Amniotic stem cell (primary cell): ENCODE results near the gene C1QL2.

Source experiments
- DNase-seq: peaks from one replicate; lab custom pipeline; 2025; lab: John Stamatoyannopoulos, UW

Gene C1QL2

DNA sequence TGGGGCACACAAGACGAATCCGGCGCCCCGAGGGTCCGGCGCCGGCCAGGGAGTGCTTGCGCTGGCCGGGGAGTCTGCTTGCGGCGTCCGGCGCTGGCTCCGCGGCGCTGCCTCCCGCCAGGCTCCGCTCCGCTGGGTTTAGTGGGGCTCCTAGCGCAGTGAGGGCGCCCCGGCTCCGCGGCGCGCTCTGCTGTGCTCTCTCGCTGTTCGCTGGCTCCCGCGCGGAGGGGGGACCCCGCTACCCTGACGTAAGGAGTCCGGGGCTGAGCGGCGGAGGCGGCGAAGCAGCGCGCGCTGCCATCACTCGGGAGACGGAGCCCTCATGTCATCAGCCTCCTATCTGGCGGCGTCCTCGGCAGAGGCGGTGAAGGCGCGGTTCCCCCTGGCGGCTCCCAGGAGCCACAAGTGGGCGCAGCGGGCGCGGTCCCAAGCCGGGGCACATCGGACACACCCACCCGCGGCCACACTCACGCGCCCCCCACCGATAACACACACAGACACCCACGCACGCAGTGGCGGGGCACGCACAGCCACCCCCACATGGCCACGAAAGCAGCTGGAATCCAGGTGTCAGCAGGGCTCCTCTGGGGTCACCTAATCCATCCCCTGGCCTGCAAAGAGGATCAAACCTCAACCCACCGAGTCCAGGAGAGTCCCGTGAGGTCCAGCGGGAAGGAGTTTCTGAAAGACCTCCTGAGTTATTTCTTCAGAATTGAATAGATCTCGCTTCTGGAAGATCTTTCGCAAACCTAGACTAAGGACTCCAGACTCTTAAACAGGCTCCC is at the start of gene C1QL2:
Gene C1QL2, minus strand, starts transcription at position 189 of the 785 bp plus-strand sequence. CDS start 482 bp downstream, outside the sequence.
- no peak for DNase-seq

GRCh38 chr2:119207447-119207846 is 48.9 kb upstream of the C1QL2 start:
- no peak for DNase-seq

GRCh38 chr2:119206201-119206600 is 47.6 kb upstream of the C1QL2 start:
- DNase-seq = no peak

GRCh38 chr2:119205001-119205706 is 46.6 kb upstream of the C1QL2 start:
- DNase-seq = no peak

DNA sequence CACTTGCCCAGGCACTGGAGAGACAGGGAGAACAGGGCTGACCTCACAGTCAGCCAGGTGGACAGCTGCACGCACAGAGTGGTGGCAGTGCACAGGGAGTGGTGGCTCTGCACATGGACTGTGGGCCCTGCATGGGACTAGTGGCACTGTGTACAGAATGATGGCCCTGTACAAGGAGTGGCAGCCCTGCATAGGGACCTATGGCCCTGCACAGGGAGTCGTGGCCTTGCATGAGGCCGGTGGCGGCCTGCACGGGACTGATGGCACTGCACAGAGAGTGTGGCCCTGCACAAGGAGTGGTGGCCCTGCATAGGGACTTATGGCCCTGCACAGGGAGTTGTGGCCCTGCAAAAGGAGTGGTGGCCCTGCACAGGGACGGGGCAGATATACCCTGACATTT is 46.0 kb upstream of the C1QL2 start:
- DNase-seq = no peak

DNA sequence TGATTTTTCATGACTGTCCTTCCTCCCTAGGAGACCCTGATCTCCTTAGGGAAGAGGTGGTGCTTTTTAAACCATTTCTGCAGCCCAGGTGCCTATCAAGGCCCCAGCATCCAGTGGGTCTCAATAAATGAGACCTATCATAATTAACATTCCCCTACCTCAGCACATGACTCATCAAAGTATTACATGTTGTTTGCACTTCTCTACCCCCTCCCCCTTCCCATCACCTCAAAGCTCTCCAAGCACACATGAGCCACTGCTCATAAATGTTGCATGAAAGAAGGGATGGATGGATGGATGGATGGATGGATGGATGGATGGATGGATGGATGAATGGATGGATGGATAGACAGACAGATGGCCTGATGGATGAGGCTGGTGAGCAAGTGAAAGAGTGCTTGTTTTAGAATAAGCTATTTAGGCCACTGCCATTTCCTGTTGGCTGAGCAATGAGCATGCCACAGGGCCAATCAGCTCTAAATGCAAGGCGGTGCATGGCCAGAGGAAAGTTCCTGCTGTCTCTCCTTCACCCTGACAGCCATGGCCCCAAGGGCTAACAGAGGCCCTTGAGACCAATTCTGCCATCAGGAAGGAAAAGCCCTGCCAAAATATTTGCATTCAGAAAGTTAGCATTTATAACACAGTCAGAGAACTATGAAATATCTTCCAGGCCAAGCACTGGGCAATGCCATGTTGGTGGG is 44.2 kb upstream of the C1QL2 start:
- no peak for DNase-seq

GRCh38 chr2:119201815-119202214 is 43.3 kb upstream of the C1QL2 start:
- DNase-seq = no peak

GRCh38 chr2:119198240-119198840 is 39.8 kb upstream of the C1QL2 start:
- DNase-seq = no peak

DNA sequence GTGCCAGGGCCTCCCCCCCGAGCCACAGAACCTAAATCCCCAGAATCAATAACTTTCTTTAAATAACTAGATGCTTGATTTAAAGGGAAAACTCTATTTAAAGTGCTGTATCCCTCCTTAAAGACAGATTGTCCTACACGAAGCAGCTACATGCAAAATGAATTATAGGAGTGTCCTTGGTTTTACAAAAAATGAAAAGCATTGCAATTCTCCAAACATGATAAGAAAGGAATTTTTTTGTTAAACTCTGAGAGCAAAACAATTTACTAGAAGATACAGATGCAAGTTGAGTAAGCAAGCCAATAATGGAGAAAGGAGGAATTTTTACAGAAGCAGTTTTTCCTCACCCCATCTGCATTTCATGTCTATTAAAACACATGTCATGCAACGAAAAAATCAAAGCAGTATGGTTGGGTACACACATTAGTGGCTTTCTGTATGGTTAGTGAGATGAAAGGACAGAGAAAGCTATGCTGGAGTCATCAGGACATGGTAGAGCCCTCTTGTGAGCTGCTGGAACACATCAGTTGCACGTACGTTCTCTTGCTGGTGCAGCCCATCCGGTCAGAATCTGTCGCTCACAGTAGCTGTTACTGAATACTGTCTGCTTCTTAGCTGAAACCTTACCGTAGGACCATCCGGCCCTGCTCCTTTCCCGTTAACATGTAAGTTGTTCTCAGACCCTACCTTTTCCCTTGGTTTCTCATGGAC is 39.1 kb upstream of the C1QL2 start:
- no peak for DNase-seq

DNA sequence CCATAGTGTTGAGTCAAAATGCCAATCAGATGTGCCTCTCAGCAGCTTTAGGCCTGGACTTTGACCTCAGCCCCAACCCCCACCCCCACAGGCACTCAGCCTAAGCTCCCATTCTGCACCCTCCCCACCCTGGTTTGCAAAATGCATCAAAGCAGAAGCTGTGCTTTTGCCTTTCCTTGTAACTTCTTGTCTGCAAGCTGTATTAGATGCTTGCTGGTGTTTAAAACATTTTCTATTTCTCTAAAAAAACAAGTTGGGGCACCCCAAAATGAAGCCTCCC is 38.5 kb upstream of the C1QL2 start:
- DNase-seq = no peak

- no peak for DNase-seq
Observed at GRCh38 chr2:119196301-119197125, 38.0 kb upstream of the C1QL2 start.

- no peak for DNase-seq
Observed at GRCh38 chr2:119195887-119196286, 37.3 kb upstream of the C1QL2 start.

DNA sequence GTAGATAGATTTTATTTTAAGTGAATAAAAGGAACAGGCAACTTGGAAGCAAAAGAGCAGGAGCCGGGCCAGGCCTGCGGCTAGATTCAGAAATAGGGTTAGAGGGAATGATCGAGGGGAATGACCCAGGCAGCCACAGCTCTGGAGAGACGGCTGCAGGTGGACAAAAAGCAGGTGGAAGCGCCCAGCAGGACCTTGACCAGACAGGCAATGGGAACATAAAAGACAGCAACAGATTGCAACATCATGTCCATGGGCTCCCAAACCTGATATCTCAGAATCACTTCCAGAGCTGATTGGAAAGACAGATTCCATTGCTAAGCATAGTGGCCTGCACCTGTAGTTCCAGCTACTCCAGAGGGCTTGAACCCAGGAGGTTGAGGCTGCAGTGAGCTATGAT is 36.5 kb upstream of the C1QL2 start:
- DNase-seq = no peak

- DNase-seq = no peak
Observed at GRCh38 chr2:119192893-119193292, 34.3 kb upstream of the C1QL2 start.

DNA sequence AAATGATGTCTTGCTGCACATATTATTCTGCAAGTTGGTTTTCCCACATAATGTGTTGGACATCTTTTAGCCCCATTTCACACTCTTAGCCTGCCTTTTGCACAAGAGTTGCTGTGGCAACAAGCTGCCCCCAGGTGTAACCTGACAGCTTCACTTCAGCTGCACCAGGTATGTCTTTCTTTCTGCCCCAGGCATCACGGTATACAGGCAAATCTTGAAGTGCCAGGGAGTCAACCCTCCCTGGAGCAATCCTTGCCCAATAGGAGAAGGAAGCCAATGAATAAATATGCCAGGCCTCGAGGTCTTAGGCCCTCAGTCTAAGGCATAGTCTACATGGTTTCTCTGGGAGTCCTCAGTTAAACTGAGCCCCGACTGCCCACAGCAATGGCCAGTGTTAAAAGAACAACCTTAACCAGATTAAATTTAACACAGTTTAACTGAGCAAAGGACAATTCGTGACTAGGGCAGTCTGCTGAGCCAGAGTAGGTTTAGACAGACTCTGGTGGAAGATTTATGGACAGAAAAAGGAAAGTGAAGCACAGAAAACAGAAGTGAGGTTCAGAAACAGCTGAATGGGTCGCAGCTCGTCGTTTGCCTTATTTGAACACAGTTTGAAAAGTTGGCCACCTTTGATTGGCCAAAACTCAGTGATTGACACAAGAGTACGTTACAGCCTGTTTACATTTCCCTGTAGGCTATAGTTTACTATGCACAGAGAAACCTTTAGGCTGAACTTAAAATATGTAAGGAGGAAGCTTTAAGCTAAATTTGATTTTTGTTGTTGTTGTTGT is 32.0 kb upstream of the C1QL2 start:
- no peak for DNase-seq

GRCh38 chr2:119184512-119184911 is 26.0 kb upstream of the C1QL2 start:
- DNase-seq = no peak

DNA sequence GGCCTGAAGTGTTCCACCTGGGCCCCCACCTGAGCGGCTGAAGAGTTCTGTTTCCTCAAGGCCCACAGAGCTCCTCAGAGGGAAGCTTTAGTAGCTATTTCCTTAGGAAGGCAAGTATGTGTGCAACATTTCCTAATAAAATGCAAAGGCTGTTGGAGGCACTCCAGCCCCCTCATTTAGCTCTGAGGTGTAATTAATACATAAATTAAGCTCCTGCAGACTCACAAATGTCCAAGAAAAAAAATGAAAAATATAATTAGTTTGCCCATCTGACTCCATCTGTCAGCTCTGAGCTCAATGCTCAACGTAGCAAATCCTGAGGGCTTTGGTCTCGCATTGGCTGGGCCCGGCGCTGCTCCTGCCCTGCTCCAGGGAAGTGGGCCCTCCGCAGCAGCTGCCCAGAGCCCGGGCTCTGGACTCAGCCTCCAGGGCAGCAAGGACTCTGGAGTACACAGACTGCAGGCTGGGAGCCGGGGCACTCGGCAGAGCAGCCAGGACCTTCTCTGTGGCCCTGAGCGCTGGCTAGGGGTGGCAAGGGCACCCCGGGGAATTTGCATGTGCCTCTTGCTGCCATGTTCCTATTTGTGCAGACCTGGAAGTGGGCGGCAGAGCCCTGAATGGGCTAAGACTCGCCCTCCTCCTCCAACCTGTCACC is 23.4 kb upstream of the C1QL2 start:
- no peak for DNase-seq

DNA sequence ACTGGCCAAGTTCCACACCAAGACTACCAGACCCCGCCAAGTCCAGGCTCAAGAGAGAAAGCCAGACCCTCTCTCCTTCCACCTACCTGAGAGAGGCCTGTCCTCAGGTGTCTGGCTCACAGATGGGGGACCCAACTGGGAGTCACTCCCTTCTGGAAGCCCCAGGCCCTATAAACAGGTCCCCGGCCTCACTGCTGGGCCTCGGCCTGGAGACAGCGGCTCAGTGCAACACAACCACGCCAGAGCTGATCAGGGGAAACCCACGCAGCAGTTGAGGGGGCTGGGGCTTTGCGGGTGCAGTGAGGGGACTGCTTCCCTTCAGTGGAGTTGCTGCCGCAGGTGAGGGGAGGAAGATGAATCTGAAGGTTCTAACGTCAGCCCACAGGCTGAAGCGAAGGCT is 22.8 kb upstream of the C1QL2 start:
- DNase-seq = no peak

DNA sequence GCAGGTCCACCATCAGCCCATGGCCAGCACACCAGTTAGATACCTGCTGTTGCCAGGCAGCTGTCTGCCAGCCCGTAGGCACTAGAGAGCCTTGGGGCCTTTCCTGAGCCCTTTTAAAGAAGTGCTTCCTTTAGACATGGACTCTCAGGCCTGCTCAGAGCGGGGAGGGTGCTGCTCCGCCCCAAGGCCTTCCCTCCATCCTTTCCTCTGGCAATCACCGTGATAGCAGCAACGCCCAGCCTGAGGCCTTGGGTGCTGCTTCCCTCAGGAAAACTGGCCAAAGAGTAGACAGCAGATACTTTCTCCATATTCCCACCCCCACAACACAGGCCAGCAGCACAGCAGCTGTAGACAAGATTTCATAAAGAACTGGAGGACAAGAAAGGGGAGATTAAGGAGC is 22.3 kb upstream of the C1QL2 start:
- no peak for DNase-seq

- no peak for DNase-seq
Observed at GRCh38 chr2:119179991-119180390, 21.4 kb upstream of the C1QL2 start.
